ENCODE results near the gene SPEF2.

DNA sequence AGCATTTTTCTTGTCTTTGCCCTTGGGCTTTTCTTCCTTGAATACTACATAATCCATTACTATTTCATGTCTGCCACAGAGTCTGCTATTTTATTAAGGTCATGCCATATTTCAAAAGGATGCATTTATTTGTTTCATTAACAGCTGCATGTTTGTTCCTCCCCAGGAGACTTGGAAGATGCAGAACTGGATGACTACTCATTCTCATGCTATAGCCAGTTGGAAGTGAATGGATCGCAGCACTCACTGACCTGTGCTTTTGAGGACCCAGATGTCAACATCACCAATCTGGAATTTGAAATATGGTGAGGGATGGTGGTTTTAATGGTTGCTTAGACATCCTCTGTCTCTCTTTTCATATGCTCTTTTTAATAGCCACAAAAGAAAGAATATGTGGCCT lies 243.0 kb downstream of the SPEF2 start:
- TF ChIP-seq, protein P1, sequence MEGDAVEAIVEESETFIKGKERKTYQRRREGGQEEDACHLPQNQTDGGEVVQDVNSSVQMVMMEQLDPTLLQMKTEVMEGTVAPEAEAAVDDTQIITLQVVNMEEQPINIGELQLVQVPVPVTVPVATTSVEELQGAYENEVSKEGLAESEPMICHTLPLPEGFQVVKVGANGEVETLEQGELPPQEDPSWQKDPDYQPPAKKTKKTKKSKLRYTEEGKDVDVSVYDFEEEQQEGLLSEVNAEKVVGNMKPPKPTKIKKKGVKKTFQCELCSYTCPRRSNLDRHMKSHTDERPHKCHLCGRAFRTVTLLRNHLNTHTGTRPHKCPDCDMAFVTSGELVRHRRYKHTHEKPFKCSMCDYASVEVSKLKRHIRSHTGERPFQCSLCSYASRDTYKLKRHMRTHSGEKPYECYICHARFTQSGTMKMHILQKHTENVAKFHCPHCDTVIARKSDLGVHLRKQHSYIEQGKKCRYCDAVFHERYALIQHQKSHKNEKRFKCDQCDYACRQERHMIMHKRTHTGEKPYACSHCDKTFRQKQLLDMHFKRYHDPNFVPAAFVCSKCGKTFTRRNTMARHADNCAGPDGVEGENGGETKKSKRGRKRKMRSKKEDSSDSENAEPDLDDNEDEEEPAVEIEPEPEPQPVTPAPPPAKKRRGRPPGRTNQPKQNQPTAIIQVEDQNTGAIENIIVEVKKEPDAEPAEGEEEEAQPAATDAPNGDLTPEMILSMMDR (IDR thresholded peaks at IDR 0.05), result no peak
- TF ChIP-seq POLR2A (IDR thresholded peaks at IDR 0.05), result no peak
